Effector memory CD4-positive, alpha-beta T cell (primary cell): Measurements from ENCODE around the gene LOXL3.

Source experiments
- DNase-seq, 3 donors: peaks; one replicate each; pipeline ENCODE4 v3.0.0-alpha.2; 2020
- H3K27ac ChIP-seq: 2 replicates; pipeline ENCODE4 v1.7.0; 2013; ENCODE audit warnings: mild to moderate bottlenecking, low read length, moderate library complexity; ENCODE audit not compliant: insufficient read depth, poor library complexity, severe bottlenecking
- H3K27me3 ChIP-seq: replicated peaks from 2 replicates; pipeline ENCODE4 v1.7.0; 2013; ENCODE audit warnings: mild to moderate bottlenecking, low read length; ENCODE audit not compliant: insufficient read depth, control insufficient read depth, poor library complexity, severe bottlenecking
- H3K36me3 ChIP-seq: 2 replicates; pipeline ENCODE4 v1.7.0; 2013; ENCODE audit warnings: mild to moderate bottlenecking, low read length, moderate library complexity; ENCODE audit not compliant: control insufficient read depth, insufficient read depth
- H3K4me1 ChIP-seq: 2 replicates; pipeline ENCODE4 v1.7.0; 2013; ENCODE audit warnings: low read length, mild to moderate bottlenecking; ENCODE audit not compliant: control insufficient read depth, insufficient read depth, poor library complexity, severe bottlenecking
- H3K4me3 ChIP-seq: 2 replicates; pipeline ENCODE4 v1.7.0; 2013; ENCODE audit warnings: low read length, low read depth, mild to moderate bottlenecking; ENCODE audit not compliant: insufficient read depth, poor library complexity, severe bottlenecking
- H3K9me3 ChIP-seq: 2 replicates; pipeline ENCODE4 v1.7.0; 2013; ENCODE audit warnings: mild to moderate bottlenecking, low read length, moderate library complexity; ENCODE audit not compliant: control insufficient read depth

The LOXL3 gene

DNA sequence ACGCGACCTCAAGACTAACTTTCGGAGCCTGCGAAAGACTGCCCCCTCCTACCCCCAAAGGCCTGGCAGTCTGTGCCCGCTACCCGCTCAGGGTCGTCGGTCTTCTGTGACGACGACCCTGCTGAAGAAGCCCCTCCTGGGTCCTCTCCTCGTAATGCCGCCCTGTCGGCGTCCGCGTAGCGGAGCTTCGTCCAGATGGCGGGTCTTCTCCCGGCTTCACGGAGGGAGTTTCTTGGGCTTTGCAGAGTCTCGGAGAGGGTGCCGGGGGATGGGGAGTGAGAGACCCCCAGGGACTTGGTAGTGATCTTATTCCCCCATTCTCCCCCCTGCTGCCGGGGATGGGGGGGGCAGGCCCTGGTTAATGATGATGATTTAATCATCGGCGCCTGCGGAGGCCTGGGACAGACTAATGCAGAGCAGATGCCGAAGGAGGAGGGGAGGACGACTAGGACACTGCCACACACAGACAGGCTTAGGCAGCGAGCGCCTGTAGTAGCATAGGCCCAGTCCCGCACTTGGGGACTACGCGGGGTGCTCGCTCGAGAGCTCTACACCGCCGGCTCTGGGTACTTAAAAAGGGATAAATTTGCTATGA lies 45.7 kb downstream of the LOXL3 start:
- Histone ChIP-seq H3K4me3 (peak overlapping the region; percentile 99), H3K27me3 (peaks cover 11% of the 10 kb centered on the region), H3K4me1 (peaks cover 25% of the 10 kb centered on the region), H3K27ac (peak overlapping the region; percentile 97), H3K9me3 (no peaks in the 10 kb centered on the region), H3K36me3 (peaks cover 15% of the 10 kb centered on the region)
- DNase-seq: no peak

DNA sequence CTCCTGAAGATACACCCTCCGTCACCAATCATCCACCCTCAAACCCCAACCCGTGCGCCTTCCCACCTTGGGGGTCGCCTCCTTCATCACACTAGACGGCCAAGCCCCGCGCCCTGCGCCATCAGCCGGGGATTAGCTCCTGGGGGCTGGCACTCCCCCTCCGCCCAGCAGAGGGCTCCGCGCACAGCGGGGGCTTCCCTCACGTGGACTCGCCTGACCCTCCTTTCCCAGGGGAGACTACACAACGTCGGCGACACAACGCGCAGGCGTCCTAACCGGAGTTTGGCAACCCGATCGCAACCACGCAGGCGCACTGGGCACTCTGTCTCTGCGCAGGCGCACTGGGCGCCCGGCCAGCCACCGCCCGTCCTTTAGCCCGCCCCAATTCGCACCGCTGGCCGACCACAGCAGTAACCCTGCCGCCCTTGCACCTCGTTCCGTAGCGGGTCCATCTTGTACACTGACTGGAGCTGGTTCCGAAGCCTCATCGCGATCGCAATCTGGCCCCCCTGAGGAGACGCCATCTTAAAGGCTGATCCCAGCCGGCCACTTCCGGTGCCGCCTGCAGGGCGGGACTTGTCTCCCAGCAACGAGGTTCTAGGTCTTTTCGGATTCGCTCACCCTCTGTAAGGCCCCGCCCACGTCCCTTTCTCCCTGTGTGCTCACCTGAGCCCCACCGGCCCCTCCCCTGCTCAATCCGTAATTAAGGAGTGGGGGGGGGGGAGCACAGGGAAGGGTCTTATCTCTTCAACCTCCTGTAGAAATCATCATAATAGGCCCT lies 46.4 kb downstream of the LOXL3 start, which contains the start of gene PCGF1:
Gene PCGF1 (minus strand): TSS at position 551 of the 781 bp plus-strand sequence. CDS start 27 bp downstream, at position 524.
- Histone ChIP-seq H3K27me3 (peaks cover 18% of the 10 kb centered on the region), H3K4me3 (peak within 1 kb of the TSS; percentile 99), H3K4me1 (peaks cover 31% of the 10 kb centered on the region), H3K36me3 (peaks cover 15% of the 10 kb centered on the region), H3K9me3 (no peaks in the 10 kb centered on the region), H3K27ac (peak within 1 kb of the TSS; percentile 97)
- peak; percentile 94 to 97 (median 96) for DNase-seq

DNA sequence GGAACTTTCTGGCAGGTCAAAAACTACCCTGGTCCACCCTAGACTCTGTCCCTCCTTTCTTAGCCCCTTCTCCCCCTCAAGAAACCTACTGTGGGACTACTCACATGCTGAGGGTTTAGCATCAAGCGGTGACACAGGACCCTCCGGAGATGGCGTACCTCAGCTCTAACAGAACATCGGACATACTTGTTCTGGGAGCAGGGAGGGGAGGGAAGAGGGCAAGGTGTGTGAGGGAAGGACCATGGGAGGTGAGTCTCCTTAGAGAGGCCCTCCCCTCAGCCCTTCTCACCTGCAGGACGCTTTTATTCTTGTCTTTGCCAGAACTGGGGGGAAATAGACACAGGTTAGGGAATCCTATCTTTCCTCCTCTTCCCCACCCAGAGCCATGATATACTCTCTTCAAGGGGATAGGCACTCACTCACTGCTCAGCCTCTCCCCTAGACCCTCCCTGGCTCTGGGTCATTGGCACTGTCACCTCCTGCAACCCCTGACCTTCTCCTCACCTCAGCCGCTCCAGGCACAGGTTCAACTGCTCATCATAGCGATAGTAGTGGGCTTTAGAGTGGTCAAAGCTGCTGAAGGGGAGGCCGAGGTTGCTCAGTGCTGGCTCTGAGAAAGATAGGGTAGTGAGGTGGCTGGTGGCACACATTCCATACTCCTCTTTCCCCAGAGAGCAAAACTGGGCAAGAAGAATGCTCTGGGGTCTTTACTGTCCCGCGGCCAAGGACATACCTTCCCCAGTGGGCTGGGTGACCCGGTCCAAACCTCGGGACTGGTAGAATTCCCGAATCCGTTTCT lies 48.1 kb downstream of the LOXL3 start:
- Histone ChIP-seq H3K27me3 (peaks cover 32% of the 10 kb centered on the region), H3K4me1 (peaks cover 31% of the 10 kb centered on the region), H3K27ac (no peak overlapping the region), H3K36me3 (peaks cover 15% of the 10 kb centered on the region), H3K9me3 (no peaks in the 10 kb centered on the region), H3K4me3 (no peak overlapping the region)
- DNase-seq: no peak

DNA sequence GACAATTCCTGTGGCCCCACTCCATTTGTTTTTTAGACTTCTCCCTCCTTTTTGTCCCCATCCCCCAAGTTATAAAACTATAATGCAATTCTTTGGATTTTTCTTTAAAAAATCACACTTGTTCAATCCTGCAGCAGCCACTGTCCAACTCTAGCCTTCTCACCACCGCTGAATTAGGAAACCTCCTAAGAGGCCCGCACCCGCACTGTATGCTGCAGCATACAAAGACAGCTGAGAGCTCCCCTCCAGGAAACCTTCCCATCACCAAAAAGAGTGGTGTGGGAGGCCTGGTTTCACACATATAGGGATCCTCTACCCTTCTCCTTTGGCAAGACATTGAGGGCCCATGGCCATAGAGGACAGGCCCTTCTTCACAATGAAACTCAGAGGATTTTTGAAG lies 49.2 kb downstream of the LOXL3 start:
- H3K27me3 ChIP-seq: peaks cover 39% of the 10 kb centered on the region
- H3K4me3 ChIP-seq: no peak overlapping the region
- peaks cover 15% of the 10 kb centered on the region for H3K36me3 ChIP-seq
- H3K27ac ChIP-seq: no peak overlapping the region
- H3K4me1 ChIP-seq: peaks cover 32% of the 10 kb centered on the region
- no peaks in the 10 kb centered on the region for H3K9me3 ChIP-seq
- DNase-seq: no peak

DNA sequence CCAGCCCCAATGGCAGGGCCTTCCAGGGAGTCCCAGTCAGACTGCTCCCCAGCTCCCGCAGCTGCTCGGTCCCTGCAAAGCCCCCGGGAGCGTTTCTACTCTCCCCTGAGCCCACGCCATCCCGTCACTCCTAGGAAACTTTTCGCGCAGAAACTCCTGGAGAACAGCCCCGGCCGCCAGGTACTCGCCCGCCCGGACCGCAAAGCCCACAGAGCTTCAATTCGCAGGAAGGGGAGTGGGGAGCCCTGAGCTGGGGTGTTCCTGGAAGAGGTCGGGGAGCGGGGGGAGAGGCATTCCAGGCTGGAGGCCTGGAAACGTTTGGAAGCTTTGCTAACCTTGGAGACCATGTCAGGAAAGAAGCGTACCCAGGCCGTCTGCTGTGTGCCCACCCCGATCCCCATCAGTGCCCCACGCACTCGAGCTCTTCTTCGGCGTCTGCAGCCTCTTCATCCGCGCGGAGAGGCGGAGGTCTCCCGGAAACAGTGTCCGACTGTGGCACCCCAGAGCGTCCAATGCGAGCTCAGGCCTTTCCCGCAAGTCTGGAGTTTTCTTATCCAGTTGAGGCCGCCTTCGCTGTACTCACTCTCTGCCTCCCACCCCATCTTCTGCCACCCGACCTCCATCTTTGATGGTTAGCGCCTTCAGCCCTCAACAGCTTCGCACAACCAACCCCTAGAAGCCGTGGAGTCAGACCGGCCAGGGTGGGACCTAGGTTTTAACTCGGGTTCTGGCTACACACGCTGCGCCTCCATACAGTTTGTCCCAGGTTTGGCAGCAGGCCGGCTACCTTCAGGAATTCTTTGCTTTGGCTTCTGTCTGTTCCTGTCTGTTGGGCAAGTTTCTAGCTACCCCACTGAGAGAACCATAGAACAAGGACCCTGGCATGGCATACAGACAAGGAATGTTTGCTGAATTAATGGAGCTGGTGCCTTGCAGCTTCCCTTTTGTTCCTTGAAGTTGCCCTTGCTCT lies 50.0 kb downstream of the LOXL3 start:
- Histone ChIP-seq H3K27ac (no peak overlapping the region), H3K36me3 (peaks cover 15% of the 10 kb centered on the region), H3K9me3 (no peaks in the 10 kb centered on the region), H3K4me1 (peaks cover 40% of the 10 kb centered on the region), H3K4me3 (peak overlapping the region; percentile 49), H3K27me3 (peaks cover 46% of the 10 kb centered on the region)
- no peak for DNase-seq

DNA sequence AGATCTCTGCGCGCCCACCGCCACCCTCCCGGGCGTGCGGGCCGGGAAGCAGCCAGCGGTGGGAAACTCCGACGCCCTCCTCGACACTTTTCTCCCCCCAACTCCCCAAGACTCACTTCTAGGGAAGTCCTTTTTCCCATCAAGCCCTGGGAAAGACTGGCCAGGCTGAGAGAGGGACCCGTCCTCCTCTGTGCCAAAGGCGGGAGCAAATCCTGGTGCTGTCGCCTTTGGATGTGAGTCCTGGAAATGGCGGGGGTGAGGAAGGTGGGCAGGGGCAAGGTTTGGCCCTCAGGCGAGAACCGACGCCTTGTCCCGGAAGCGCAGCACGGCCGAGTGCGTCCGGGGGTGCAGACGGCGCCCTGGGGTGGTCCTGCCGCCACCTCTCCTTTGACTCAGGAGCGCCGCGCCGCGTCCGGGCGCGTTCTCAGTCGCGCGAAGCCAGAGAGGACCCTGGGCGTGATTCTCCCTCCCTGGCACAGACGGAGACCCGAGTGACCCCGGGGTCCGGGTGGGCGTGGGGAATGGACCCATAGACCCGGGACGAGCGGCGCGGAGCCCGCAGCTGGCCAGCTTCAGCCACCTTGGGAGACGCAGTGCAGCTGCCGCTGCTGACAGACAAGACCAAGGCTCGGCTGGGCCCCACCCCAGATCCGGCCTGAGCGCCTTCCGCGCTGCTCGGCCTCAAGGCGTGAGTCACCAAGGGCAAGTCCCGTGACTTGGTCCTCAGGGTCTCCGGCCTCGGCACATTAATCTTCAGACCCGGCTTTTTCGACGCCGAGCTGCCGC lies 50.8 kb downstream of the LOXL3 start:
- Histone ChIP-seq H3K9me3 (no peaks in the 10 kb centered on the region), H3K27ac (no peak overlapping the region), H3K4me1 (peaks cover 44% of the 10 kb centered on the region), H3K36me3 (peaks cover 15% of the 10 kb centered on the region), H3K27me3 (peaks cover 54% of the 10 kb centered on the region), H3K4me3 (peak overlapping the region; percentile 49)
- no peak for DNase-seq

DNA sequence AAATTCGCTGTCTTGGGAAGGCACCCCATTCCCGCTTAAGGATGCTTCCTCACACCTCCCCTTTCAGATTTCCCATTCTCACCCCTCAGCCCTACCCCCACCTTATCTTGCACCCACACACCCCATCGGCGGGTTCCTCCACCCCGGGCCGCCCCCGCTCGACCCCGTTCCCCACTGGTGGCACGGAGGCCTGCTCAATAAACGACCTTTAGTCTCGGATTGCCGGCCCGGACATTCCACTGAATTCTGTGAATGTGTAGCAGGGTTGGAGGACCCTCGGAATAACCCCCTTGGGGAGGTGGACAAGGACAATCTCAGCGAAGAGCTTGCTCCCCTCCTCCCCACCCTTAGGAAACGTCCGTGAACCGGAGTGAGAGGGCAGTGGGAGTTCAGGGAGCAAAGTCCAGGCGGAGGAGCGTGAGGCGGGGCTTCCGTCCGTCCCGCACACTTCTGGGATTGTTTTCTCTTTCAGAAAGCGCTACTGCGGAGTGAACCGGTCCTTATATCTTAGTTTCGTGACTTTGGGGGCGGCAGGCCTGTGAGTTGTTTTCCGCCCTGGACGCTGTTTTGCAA lies 51.5 kb downstream of the LOXL3 start:
- Histone ChIP-seq H3K27ac (no peak overlapping the region), H3K4me3 (peak overlapping the region; percentile 49), H3K36me3 (peaks cover 15% of the 10 kb centered on the region), H3K4me1 (peaks cover 47% of the 10 kb centered on the region), H3K9me3 (no peaks in the 10 kb centered on the region), H3K27me3 (peaks cover 54% of the 10 kb centered on the region)
- no peak for DNase-seq

DNA sequence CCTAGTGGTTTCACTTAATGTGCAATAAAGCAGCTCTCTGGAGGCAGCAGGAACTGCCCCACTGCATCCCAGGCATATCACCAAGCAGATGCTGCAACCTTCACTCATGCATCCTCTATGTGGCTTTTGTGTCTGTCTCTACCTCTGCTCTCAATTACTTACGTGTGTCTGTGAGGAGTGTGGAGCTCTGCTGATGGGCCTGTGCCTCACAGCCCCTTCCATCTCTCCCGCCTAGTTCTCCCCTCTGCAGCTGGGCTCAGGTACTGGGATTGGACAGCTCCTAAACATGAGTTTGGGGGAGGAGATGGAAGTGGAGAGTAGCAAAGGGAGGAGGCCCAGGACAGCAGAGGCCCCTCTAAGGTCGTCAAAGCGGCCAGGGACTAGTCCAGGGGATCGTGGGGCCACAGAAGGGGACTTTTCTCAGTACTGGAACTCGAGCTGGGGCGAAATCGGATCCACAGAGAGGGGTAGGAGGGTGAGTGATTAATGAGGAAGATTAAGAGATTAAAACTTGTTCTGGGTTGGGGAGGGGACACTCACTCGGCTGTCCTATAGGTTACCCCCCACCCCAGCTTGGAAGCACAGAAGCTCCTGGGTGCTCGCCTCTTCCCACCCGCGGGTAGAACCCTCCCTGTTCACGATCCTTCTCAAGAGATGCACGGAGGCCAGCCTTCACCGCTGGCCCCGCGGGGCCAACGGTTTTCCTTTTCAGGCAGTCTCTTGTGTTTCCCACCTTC lies 52.2 kb downstream of the LOXL3 start:
- peaks cover 54% of the 10 kb centered on the region for H3K27me3 ChIP-seq

More for the DNA sequence above, 52.2 kb downstream of the LOXL3 start:
- H3K36me3 ChIP-seq: peaks cover 15% of the 10 kb centered on the region
- no peaks in the 10 kb centered on the region for H3K9me3 ChIP-seq
- H3K27ac ChIP-seq: no peak overlapping the region
- H3K4me1 ChIP-seq: peaks cover 40% of the 10 kb centered on the region
- no peak overlapping the region for H3K4me3 ChIP-seq
- no peak for DNase-seq
